Kasumi-1 (cell line): ENCODE data around the gene RAET1E.
"Not testable (repeated sequence)": the region's sequence is repeated elsewhere in the genome, so short reads cannot be mapped to it uniquely, and the experiment has no call there.

Experiments
- DNase-seq, 2 experiments: peaks; one replicate each; lab custom pipeline; 2025; lab: John Stamatoyannopoulos, UW

Gene RAET1E

GRCh38 chr6:149909701-149910470 is 12.0 kb upstream of the RAET1E start:
- DNase-seq, result no peak

GRCh38 chr6:149908480-149908879 is 10.6 kb upstream of the RAET1E start:
- DNase-seq, result not testable (repeated sequence)

GRCh38 chr6:149907317-149907716 is 9.4 kb upstream of the RAET1E start:
- no peak for DNase-seq

GRCh38 chr6:149906405-149906804 is 8.5 kb upstream of the RAET1E start:
- no peak for DNase-seq

- DNase-seq, result no peak
Observed at GRCh38 chr6:149905911-149906371, 8.0 kb upstream of the RAET1E start.

GRCh38 chr6:149905371-149905910 is 7.5 kb upstream of the RAET1E start:
- no peak for DNase-seq

GRCh38 chr6:149904661-149905370 is 6.9 kb upstream of the RAET1E start:
- DNase-seq, result no peak

GRCh38 chr6:149903938-149904611 is 6.2 kb upstream of the RAET1E start:
- DNase-seq, result no peak

- no peak for DNase-seq
Observed at GRCh38 chr6:149901444-149902140, 3.7 kb upstream of the RAET1E start.

GRCh38 chr6:149900620-149901443 is 2.9 kb upstream of the RAET1E start:
- DNase-seq, result no peak

GRCh38 chr6:149899926-149900619 is 2.2 kb upstream of the RAET1E start:
- DNase-seq, result no peak

- no peak for DNase-seq
Observed at GRCh38 chr6:149899486-149899885, 1.6 kb upstream of the RAET1E start.

- no peak for DNase-seq
Observed at GRCh38 chr6:149898966-149899365, 1.1 kb upstream of the RAET1E start.

- no peak for DNase-seq
Observed at GRCh38 chr6:149897015-149897697, 757 bp downstream of the RAET1E start.

- DNase-seq, result peak; percentile 4 to 30
Observed at GRCh38 chr6:149896491-149896890, 1.4 kb downstream of the RAET1E start.

GRCh38 chr6:149895833-149896271 is 2.1 kb downstream of the RAET1E start:
- DNase-seq, result peak; percentile 73 to 76

- DNase-seq, result no peak
Observed at GRCh38 chr6:149895048-149895590, 2.8 kb downstream of the RAET1E start.

- not testable (repeated sequence) for DNase-seq
Observed at GRCh38 chr6:149891864-149892263, 6.0 kb downstream of the RAET1E start.

- no peak for DNase-seq
Observed at GRCh38 chr6:149891259-149891658, 6.7 kb downstream of the RAET1E start.
